Stimulated activated CD8-positive, alpha-beta memory T cell treated with anti-CD3 and anti-CD28 coated beads, Interleukin-2, amount 100 ng/mL, for 48 hours (primary cell): Measurements from ENCODE around the gene NTM.
"Not testable (repeated sequence)": the region's sequence is repeated elsewhere in the genome, so short reads cannot be mapped to it uniquely, and the experiment has no call there.

Source experiments
- DNase-seq, 2 donors: peaks; one replicate each; pipeline ENCODE4 v3.0.0-alpha.2; 2020; ENCODE audit warnings: low read depth in 2 of 2

Gene NTM

GRCh38 chr11:131422029-131422428 is 51.6 kb downstream of the NTM start:
- DNase-seq = no peak

DNA sequence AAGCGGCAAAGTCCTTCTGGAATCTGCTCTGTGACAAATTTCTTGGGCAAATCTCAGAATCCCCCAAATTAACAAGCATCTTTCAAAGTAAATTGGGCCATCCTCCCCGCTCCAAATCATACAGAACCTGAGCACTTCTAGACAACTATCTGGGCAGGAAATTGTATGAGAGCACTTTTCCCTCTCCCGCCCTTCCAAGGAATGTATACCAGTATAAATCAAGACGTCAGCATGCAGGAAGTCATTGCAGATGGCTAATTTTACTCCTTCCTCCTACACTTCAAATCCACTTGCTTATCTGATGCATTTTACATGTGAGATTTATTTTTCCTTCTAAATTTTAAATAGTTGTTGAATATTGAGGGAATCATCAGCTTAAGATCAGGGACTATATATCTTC is 52.1 kb downstream of the NTM start:
- DNase-seq = no peak

GRCh38 chr11:131423688-131424087 is 53.3 kb downstream of the NTM start:
- no peak for DNase-seq

- DNase-seq = not testable (repeated sequence)
These were observed 54.0 kb downstream of the NTM start for GRCh38 chr11:131424257-131424876.

DNA sequence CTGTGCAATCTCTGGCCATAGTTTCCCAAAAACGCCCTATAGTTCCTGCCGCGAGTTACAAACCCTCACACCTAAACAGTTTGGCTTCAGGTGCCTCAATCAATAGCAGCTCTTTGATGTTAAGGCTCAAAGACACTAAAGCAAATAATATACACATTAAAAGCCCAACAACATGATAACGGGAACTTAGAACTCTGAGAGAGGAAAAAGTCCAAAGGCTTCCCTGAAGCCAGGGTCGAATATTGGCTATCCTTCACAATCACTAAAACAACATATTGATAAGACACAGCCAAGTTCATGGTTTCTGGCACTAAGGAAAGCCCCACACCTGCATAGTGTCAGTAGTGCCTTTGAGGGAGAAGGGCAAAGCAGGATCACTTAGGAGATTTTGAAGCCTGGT is 54.9 kb downstream of the NTM start:
- DNase-seq = no peak

- DNase-seq = no peak
These were observed 58.4 kb downstream of the NTM start for GRCh38 chr11:131428853-131429252.

- no peak for DNase-seq
These were observed 60.2 kb downstream of the NTM start for GRCh38 chr11:131430473-131431208.

- no peak for DNase-seq
These were observed 70.8 kb downstream of the NTM start for GRCh38 chr11:131441051-131441810.

GRCh38 chr11:131446590-131447275 is 76.3 kb downstream of the NTM start:
- no peak for DNase-seq

GRCh38 chr11:131447277-131447815 is 76.9 kb downstream of the NTM start:
- no peak for DNase-seq

- no peak for DNase-seq
These were observed 77.5 kb downstream of the NTM start for GRCh38 chr11:131447898-131448297.

DNA sequence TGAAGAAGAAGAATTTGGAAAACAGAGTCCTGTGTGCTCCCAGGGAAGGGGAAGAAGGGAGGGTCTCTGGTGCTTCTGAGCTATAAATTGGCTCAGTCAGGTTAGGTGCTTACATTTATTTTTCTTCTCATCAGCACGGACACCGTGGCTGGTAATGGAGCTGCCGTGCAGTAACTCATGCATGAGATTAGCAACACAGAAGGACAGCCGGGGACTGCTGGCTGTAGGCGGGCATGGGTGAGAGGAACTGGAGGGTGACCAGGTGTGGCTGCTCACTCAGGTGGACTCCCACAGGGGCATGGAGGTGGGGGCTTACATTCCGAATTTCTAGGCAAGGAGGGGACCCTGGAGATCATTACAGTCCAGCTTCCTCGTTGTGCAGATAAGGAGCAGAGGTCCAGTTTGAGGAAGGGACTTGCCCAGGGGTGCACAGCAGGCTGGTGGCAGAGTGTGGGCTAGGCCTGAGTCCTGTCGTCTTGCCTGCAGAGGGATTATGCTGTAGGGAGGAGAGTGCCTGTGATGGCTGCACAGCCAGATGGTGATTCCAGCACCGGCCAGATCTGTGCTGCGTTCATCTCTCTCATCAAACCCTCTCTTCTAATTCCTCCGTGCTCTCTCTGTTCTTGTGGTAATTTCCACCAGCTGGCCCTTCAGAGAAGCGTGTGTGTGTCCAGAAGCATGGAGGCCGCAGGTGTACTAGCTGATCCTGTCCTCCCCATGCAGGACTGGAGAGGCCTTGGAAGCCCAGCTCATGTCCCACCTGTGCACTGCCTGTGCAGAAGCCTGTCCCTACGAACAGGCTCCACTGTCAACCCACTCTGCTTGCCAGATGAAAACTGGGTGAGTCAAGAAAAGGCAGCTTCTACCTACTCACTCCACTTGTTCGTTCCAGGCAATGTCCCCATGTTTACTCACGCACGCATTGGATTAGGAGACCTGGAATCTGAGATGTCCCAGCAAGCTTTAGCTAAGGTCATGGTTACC is 78.9 kb downstream of the NTM start:
- no peak for DNase-seq

DNA sequence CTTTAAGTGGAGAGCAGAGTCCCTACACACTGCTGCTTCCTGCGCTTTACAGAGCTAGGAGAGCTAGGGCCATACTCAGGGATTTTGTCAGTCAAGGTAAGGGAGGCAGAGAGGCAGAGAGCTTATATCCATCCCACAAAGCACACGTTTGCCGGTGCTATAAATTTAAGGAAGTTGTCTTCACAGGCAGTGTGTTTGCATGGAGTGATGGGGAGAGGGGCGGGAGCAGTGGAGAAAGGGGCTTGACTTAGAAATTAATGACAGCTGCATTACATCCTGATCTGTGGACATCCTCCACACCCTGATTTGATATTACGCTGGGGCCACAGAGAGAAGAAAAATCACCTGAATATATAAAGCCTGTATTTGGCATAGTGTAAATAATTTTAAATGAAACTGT is 84.1 kb downstream of the NTM start:
- no peak for DNase-seq

GRCh38 chr11:131454989-131455388 is 84.6 kb downstream of the NTM start:
- DNase-seq = no peak

- DNase-seq = no peak
These were observed 85.7 kb downstream of the NTM start for GRCh38 chr11:131455843-131456704.

DNA sequence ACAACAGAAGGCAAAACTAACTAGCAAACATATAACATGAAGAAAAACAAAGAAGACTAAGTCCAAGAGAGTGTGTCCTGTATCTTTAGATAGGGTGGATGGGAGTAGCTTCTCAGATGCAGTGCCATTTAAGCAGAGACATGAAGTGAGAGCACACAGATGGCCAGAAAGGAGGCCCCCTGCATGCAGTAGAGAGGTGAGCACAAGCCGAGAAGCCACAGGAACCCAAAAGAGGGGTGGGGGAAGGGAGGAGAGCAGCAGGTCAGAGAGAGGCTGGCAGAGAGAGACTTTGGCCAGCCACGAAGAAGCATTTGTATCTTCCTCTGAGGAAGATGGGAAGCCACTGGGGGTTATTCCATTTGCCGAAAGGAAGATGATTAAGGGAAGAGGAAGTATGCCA is 86.7 kb downstream of the NTM start:
- no peak for DNase-seq

DNA sequence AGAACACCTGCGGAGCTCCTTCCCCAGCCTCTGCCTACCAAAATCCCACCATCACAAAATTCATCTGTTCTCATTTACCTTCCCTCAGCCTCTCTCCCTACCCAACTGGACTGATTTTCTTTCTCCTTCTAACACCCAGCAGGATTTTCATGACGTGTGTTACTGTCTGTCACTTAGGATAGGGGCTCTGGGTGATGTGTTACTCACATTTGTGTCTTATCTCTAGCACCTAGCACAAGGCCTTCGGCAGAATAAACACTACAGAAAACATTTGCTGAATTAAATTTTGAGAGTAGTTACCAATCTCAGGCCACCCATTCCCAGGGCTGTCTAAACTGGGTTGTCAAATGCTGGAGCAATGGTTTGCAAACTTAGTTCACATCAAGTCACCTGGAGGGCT is 88.0 kb downstream of the NTM start:
- DNase-seq = no peak

DNA sequence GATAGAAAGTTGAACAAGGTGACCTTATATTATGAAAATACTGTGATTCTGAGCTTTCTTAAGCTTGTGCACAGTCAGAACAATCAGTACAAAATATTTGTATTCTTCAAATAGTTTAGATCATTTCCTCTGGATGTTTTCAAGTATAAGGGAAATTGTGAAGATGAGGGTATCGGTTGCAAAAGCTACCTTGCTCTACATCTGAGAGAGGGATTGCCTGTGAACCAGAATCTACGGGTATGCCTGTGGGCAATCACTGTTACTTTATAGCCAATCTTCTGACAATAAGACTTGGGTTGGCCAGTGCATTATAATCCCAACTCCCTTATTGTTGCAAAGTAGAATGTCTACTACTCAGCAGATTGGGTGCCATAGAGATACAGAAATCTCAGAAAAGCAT is 90.5 kb downstream of the NTM start:
- no peak for DNase-seq

DNA sequence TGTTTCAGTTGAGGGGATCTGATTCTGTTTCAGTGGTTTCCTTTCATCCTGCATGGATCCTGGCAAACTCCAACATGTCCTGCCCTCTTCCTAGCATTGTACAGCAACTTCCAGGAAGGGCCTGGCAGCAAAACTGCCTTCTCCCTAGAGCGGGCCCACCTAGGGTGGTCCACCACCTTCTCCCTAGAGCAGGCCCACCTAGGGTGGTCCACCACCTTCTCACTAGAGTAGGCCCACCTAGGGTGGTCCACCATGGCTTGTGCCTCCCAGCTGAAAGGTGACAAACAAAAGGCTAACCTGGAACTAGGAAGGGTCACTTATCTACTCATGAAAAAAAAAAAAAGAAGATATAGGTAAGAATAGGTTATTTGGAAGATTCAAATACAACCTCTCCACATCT is 92.2 kb downstream of the NTM start:
- DNase-seq = no peak

DNA sequence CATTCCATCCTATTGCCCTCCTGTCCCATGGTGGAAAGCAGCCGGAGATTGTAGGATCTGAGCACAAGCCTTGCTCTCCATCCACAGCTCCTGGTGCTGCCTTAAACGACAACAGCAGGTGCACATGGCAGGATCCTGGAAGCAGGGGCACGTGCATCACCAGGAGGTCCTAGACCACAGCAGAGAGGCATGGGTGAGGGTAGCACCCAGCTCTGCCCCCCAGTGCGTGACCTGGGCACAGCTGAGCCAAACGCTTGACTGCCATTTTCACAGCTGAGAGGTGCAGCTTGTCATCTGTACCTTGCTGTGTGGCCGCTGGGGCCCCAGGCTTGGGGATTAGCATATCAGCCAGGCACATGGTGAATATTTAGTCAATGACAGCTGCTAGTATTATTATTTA is 92.7 kb downstream of the NTM start:
- no peak for DNase-seq
